Activated CD4-positive, alpha-beta T cell treated with anti-CD3 and anti-CD28 coated beads for 36 hours (primary cell): ENCODE results near the gene SLC35A2. TPM values are rescaled to one million over a fixed set of nuclear protein-coding genes. Genes with fewer than 3 reads are reported as not detected.

Source experiments
- ATAC-seq: fragments of 200-7000 bp; cut with Tn5 transposase; one replicate; pipeline ENCODE4 v1.10.0; 2021; ENCODE audit warnings: mild to moderate bottlenecking, moderate library complexity
- CTCF ChIA-PET: fragments of 350-600 bp; sonication (Branson Sonifier 250); formaldehyde crosslinking; loops from one replicate; lab custom pipeline; 2021; ENCODE audit warnings: antibody characterized with exemption; lab: Charles Lee
- POLR2A ChIA-PET: fragments of 350-600 bp; sonication (Branson Sonifier 250); formaldehyde crosslinking; loops from one replicate; lab custom pipeline; 2021; ENCODE audit warnings: antibody characterized with exemption, inconsistent platforms; lab: Charles Lee
- DNase-seq: peaks from one replicate; pipeline ENCODE4 v3.0.0-alpha.2; 2020
- H3K27ac Mint-ChIP-seq: one replicate; pipeline ENCODE4 v1.8.0; 2021; ENCODE audit warnings: mixed read lengths
- H3K27me3 Mint-ChIP-seq: one replicate; pipeline ENCODE4 v1.8.0; 2021; ENCODE audit warnings: mixed read lengths
- H3K36me3 Mint-ChIP-seq: one replicate; pipeline ENCODE4 v1.8.0; 2021; ENCODE audit warnings: low read depth, mixed read lengths
- H3K4me1 Mint-ChIP-seq: one replicate; pipeline ENCODE4 v1.8.0; 2021; ENCODE audit warnings: mixed read lengths
- H3K4me3 Mint-ChIP-seq: one replicate; pipeline ENCODE4 v1.8.0; 2021; ENCODE audit warnings: mild to moderate bottlenecking, moderate library complexity, mixed read lengths
- H3K9me3 Mint-ChIP-seq: one replicate; pipeline ENCODE4 v1.8.0; 2021; ENCODE audit warnings: low read depth, mixed read lengths
- intact Hi-C, 2 experiments: fragments of 100-400 bp; cut with DNase I in 1 of 2; cut with micrococcal nuclease in 1 of 2; formaldehyde crosslinking; loops; one replicate each; pipeline versions ENCODE4 v1.14.2 to v1.15.1; 2022 to 2024; cut with DNase I, micrococcal nuclease
- total RNA-seq, 2 experiments: library from RNA; stranded (reverse); gene quantifications; one replicate each; pipeline ENCODE4 v1.2.3, GENCODE V29; 2021

Gene SLC35A2
- total RNA-seq, 2 experiments from 2014 or later = 19.7 to 20.3 TPM

GRCh38 chrX:48942895-48943294, 31.4 kb upstream of the SLC35A2 start:
- Mint-ChIP-seq H3K27me3 (no peaks in the 10 kb centered on the region), H3K9me3 (no peaks in the 10 kb centered on the region), H3K4me1 (peaks cover 71% of the 10 kb centered on the region), H3K4me3 (peak overlapping the region; percentile 48), H3K36me3 (peaks cover 45% of the 10 kb centered on the region), H3K27ac (peak overlapping the region; percentile 95)
- ChIA-PET POLR2A (interaction anchor here (1.5 to 2.8 kb wide), 5 partner anchors 8 to 31 kb away, joined by 6 to 23 read pairs (median 7); partner anchors contain the start of genes OTUD5, PIM2 and SLC35A2), CTCF (interaction anchor here (1.4 kb wide), 1 partner anchor 31 kb away, joined by 4 read pairs; the partner anchor contains the start of gene SLC35A2)
- ATAC-seq (peak; percentile 8), DNase-seq (no peak)
- intact Hi-C loops = loop anchor here in 1 of 2 experiments (10.0 kb wide), 1 partner anchor 48 kb away; the partner anchor contains the start of genes PQBP1 and TIMM17B

- Mint-ChIP-seq H3K4me3 (peak overlapping the region; percentile 64), H3K4me1 (peaks cover 79% of the 10 kb centered on the region), H3K27me3 (no peaks in the 10 kb centered on the region), H3K36me3 (peaks cover 63% of the 10 kb centered on the region), H3K9me3 (no peaks in the 10 kb centered on the region), H3K27ac (peak overlapping the region; percentile 96)
- intact Hi-C loops = loop anchor here in 1 of 2 experiments (10.0 kb wide), 1 partner anchor 46 kb away; the partner anchor contains the start of genes PQBP1 and TIMM17B
- ChIA-PET CTCF (interaction anchor here (0.9 kb wide), 1 partner anchor 29 kb away, joined by 3 read pairs; the partner anchor contains the start of gene SLC35A2), POLR2A (interaction anchor here (0.5 to 5.3 kb wide), 6 partner anchors 10 to 43 kb away, joined by 3 to 86 read pairs (median 22); partner anchors contain the start of genes OTUD5, PIM2, PQBP1 and SLC35A2)
- DNase-seq (no peak), ATAC-seq (no peak)
Observed at GRCh38 chrX:48940404-48940955, 29.0 kb upstream of the SLC35A2 start.

DNA sequence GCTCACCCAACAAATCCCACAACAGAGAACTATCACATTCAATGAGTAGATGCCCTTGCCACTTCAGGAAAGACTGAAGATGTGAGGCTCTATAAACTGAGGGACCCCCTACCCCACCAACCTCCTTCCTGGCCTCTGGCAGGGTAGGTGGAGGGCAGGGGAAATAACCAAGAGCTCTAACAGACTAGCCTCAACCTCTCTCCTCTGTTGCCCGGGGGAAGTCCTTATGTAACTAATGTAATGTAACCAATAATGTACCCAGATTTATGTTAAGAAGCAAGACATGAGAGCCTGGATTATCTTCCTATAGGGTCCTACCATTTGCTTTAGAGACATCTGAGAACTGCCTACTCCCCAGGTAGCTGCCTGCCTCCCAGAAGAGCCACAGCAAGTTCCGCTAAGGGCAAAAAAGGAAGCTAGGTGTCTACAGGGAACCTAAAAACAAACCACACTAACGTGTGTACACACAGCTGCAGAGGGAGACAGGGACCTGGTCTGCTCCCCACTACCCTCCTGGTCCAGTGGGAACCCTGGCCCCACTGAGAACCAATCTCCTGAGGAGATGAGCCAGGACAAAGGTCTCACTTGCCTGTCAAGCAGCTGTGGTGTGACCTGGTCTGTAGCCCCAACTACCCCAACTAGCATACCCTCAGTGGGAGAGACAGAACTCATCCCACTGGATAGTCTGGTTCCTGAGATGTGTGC, 28.2 kb upstream of the SLC35A2 start:
- ChIA-PET CTCF (no interaction called here), POLR2A (interaction anchor here (1.0 to 5.3 kb wide), 7 partner anchors 9 to 329 kb away, joined by 3 to 86 read pairs (median 18); partner anchors contain the start of genes OTUD5, PIM2, PQBP1 and SLC35A2)
- no peaks in the 10 kb centered on the region for H3K27me3 Mint-ChIP-seq
- intact Hi-C loops = loop anchor here (5.0 to 10.0 kb wide), 4 partner anchors 45 to 333 kb away; partner anchors contain the start of genes PQBP1 (in 1 of the 2) and TIMM17B (in 1 of the 2)
- no peak for DNase-seq
- H3K4me3 Mint-ChIP-seq = peak overlapping the region; percentile 64
- H3K36me3 Mint-ChIP-seq = peaks cover 71% of the 10 kb centered on the region
- H3K9me3 Mint-ChIP-seq = no peaks in the 10 kb centered on the region
- peaks cover 87% of the 10 kb centered on the region for H3K4me1 Mint-ChIP-seq
- ATAC-seq = no peak
- peak overlapping the region; percentile 96 for H3K27ac Mint-ChIP-seq

- Mint-ChIP-seq H3K4me3 (peak overlapping the region; percentile 64), H3K27ac (peak overlapping the region; percentile 96), H3K4me1 (peaks cover 89% of the 10 kb centered on the region), H3K36me3 (peaks cover 73% of the 10 kb centered on the region), H3K27me3 (no peaks in the 10 kb centered on the region), H3K9me3 (no peaks in the 10 kb centered on the region)
- POLR2A ChIA-PET = interaction anchor here (0.6 to 5.3 kb wide), 11 partner anchors 10 to 330 kb away, joined by 3 to 86 read pairs (median 7); partner anchors contain the start of genes OTUD5, PIM2, PQBP1 and SLC35A2
- peak; percentile 88 for DNase-seq
- CTCF ChIA-PET = interaction anchor here (0.6 to 2.3 kb wide), 5 partner anchors 8 to 47 kb away, joined by 3 to 17 read pairs (median 3); partner anchors contain the start of gene PIM2
- intact Hi-C loops = loop anchor here in 1 of 2 experiments (1.0 to 5.0 kb wide), 4 partner anchors 48 to 333 kb away; no protein-coding TSS in a partner anchor
- ATAC-seq = peak; percentile 54
Observed at GRCh38 chrX:48938721-48939425, 27.4 kb upstream of the SLC35A2 start.

DNA sequence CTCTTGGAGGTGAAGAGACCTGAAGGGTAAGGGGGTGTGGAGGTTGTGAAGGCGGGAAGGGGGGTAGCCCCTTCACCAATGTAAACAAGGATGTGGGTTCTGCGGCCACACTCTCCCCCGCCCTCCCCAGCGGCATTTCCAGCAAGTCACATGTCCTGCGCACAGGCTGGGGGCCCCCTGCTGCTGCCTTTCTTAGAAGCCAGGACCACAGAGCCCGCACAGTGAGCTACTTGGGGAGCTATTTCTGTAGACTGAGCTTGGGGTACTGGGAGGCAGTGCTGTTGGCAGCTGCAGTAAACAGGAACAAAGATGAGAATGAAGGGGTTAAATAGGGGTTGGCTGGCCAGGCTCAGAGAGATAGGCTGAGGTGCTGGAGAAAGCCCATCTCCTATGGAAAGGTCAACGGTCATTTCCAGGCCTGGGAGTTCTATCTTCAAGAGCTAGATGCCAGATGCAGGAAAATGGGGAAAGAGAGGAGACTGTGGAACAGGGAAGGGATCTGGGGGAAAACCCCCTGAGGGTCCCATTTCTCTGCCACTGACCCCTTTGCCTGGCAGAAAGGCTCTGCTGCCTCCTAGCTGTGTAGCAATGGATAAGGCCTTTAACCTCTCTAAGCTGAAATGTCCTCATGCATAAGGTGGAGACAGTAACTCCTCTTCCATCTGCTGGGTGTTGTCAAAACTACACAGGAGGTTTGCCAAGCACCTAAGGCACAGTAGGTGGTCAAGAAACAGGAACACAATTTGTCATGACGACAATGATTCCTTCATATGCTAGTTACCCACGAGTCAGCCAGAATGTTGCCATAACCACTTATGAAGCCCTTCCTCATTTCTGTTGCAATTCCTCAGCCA, 25.8 kb upstream of the SLC35A2 start:
- Mint-ChIP-seq H3K27me3 (no peaks in the 10 kb centered on the region), H3K9me3 (no peaks in the 10 kb centered on the region), H3K27ac (peak overlapping the region; percentile 96), H3K4me3 (peak overlapping the region; percentile 64), H3K36me3 (peaks cover 70% of the 10 kb centered on the region), H3K4me1 (peaks cover 81% of the 10 kb centered on the region)
- DNase-seq (peak; percentile 93), ATAC-seq (peak; percentile 61)
- intact Hi-C loops = loop anchor here (1.0 to 5.0 kb wide), 6 partner anchors 18 to 335 kb away; partner anchors contain the start of gene PIM2 (in 2 of the 2)
- POLR2A ChIA-PET = interaction anchor here (0.6 to 5.3 kb wide), 12 partner anchors 13 to 306 kb away, joined by 3 to 86 read pairs (median 6); partner anchors contain the start of genes OTUD5, PIM2, PQBP1 and SLC35A2
- CTCF ChIA-PET = interaction anchor here (0.6 to 2.3 kb wide), 8 partner anchors 9 to 218 kb away, joined by 3 to 17 read pairs (median 3); partner anchors contain the start of genes PIM2 and SLC35A2

GRCh38 chrX:48936429-48937053, 25.1 kb upstream of the SLC35A2 start:
- POLR2A ChIA-PET = interaction anchor here (0.6 to 5.3 kb wide), 10 partner anchors 13 to 305 kb away, joined by 3 to 86 read pairs (median 6); partner anchors contain the start of genes OTUD5, PIM2, PQBP1 and SLC35A2
- intact Hi-C loops = loop anchor here (1.0 to 5.0 kb wide), 6 partner anchors 17 to 336 kb away; partner anchors contain the start of gene PIM2 (in 2 of the 2)
- H3K9me3 Mint-ChIP-seq = no peaks in the 10 kb centered on the region
- H3K4me1 Mint-ChIP-seq = peaks cover 73% of the 10 kb centered on the region
- peaks cover 63% of the 10 kb centered on the region for H3K36me3 Mint-ChIP-seq
- H3K27ac Mint-ChIP-seq = peak overlapping the region; percentile 96
- H3K27me3 Mint-ChIP-seq = no peaks in the 10 kb centered on the region
- peak overlapping the region; percentile 64 for H3K4me3 Mint-ChIP-seq
- peak; percentile 0 for ATAC-seq
- DNase-seq = no peak
- CTCF ChIA-PET = interaction anchor here (0.6 to 2.1 kb wide), 4 partner anchors 10 to 219 kb away, joined by 3 to 9 read pairs (median 5); partner anchors contain the start of gene SLC35A2

- Mint-ChIP-seq H3K4me1 (peaks cover 67% of the 10 kb centered on the region), H3K9me3 (no peaks in the 10 kb centered on the region), H3K27ac (peak overlapping the region; percentile 96), H3K36me3 (peaks cover 59% of the 10 kb centered on the region), H3K27me3 (no peaks in the 10 kb centered on the region), H3K4me3 (peak overlapping the region; percentile 67)
- POLR2A ChIA-PET = interaction anchor here (1.0 to 1.2 kb wide), 2 partner anchors 8 to 15 kb away, joined by 6 read pairs; no protein-coding TSS in a partner anchor
- no peak for ATAC-seq
- DNase-seq = no peak
- intact Hi-C loops = loop anchor here in 1 of 2 experiments (5.0 kb wide), 3 partner anchors 198 to 337 kb away; no protein-coding TSS in a partner anchor
- CTCF ChIA-PET = interaction anchor here (1.0 kb wide), 1 partner anchor 16 kb away, joined by 5 read pairs; no protein-coding TSS in a partner anchor
Observed at GRCh38 chrX:48935301-48935670, 23.8 kb upstream of the SLC35A2 start.

- POLR2A ChIA-PET = interaction anchor here (0.6 to 1.2 kb wide), 4 partner anchors 8 to 23 kb away, joined by 4 to 6 read pairs (median 5); partner anchors contain the start of genes OTUD5 and SLC35A2
- Mint-ChIP-seq H3K27me3 (no peaks in the 10 kb centered on the region), H3K27ac (peak overlapping the region; percentile 96), H3K36me3 (peaks cover 59% of the 10 kb centered on the region), H3K9me3 (no peaks in the 10 kb centered on the region), H3K4me3 (peak overlapping the region; percentile 67), H3K4me1 (peaks cover 64% of the 10 kb centered on the region)
- intact Hi-C loops = loop anchor here in 1 of 2 experiments (5.0 kb wide), 3 partner anchors 197 to 338 kb away; no protein-coding TSS in a partner anchor
- ATAC-seq (peak; percentile 6), DNase-seq (peak; percentile 53)
- CTCF ChIA-PET = interaction anchor here (1.0 kb wide), 1 partner anchor 15 kb away, joined by 5 read pairs; no protein-coding TSS in a partner anchor
Observed at GRCh38 chrX:48934581-48935300, 23.3 kb upstream of the SLC35A2 start.
